ENCODE data around the gene EN2.

Gene EN2

DNA sequence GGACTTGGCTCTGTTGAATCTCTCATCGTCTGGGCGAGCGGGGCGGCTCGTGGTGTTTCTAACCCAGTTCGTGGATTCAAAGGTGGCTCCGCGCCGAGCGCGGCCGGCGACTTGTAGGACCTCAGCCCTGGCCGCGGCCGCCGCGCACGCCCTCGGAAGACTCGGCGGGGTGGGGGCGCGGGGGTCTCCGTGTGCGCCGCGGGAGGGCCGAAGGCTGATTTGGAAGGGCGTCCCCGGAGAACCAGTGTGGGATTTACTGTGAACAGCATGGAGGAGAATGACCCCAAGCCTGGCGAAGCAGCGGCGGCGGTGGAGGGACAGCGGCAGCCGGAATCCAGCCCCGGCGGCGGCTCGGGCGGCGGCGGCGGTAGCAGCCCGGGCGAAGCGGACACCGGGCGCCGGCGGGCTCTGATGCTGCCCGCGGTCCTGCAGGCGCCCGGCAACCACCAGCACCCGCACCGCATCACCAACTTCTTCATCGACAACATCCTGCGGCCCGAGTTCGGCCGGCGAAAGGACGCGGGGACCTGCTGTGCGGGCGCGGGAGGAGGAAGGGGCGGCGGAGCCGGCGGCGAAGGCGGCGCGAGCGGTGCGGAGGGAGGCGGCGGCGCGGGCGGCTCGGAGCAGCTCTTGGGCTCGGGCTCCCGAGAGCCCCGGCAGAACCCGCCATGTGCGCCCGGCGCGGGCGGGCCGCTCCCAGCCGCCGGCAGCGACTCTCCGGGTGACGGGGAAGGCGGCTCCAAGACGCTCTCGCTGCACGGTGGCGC is at the start of gene EN2:
Gene EN2, plus strand, starts transcription at position 19 of the 767 bp plus-strand sequence. Its CDS starts 249 bp downstream, at position 268.
- DNase-seq (ENCODE audit: low spot score), result no peak

DNA sequence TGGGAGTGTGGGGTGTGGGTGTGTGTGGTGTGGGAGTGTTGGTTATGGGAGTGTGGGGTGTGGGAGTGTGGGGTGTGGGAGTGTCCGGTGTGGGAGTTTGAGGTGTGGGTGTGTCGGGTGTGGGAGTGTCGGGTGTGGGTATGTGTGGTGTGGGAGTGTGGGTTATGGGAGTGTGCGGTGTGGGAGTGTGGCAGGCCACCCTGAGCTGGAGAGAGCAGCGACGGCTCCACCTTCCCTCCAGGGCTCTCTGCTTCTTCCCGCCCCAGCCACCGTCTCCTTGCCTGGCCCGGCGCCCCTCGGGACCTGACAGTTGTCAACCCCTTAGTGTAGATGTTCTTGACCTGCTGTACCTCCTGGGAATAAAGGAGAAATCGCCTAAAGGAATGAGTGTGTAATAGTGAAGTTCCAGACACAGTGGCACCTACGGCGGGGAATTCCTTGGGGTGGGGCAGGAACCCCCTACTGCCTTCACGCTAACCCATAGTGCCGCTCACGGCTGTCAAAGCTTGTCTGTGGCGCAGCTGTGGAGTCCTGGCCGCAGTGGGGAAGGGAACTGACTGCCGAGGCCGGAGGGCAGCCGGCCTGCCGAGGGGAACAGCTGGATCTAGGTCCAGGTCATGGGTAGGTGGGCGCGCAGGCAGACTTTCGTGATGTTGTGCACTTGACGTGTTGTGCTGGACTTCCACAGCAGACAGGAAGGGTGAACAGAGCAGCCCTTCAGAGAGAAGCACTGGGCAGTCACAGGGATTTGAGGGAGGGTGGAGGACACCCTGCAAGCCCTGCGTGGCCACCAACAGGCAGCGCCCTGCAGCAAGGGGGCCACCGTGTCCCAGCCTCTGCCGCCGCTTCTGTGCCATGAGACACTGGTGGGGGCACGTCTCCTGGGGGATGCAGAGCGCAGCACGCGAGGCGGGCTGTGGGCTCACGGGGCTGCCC is 49.0 kb upstream of the EN2 start:
- no peak for DNase-seq (ENCODE audit: low spot score)

GRCh38 chr7:155409980-155410379 is 47.9 kb upstream of the EN2 start:
- no peak for DNase-seq (ENCODE audit: low spot score)

DNA sequence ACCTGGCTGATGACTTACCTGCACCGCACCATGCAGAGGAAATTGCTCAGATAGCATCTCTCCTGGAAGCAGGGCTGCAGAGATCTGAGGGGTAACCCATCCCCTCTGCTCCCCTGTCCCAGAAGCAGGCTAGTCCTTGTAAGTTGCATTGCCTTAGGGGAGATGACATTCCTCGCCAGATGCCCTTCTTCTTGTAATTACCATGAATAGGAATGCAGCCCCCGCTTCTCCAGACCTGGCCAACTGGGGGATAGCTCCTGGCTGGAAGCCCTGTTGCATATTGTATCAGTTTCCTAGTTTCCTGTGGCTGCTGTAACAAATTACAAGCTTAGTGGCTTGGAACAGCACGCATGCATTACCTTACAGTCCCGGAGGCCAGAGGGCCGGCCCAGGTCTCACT is 47.5 kb upstream of the EN2 start:
- DNase-seq (ENCODE audit: low spot score), result no peak

GRCh38 chr7:155411718-155412415 is 46.1 kb upstream of the EN2 start:
- no peak for DNase-seq (ENCODE audit: low spot score)

DNA sequence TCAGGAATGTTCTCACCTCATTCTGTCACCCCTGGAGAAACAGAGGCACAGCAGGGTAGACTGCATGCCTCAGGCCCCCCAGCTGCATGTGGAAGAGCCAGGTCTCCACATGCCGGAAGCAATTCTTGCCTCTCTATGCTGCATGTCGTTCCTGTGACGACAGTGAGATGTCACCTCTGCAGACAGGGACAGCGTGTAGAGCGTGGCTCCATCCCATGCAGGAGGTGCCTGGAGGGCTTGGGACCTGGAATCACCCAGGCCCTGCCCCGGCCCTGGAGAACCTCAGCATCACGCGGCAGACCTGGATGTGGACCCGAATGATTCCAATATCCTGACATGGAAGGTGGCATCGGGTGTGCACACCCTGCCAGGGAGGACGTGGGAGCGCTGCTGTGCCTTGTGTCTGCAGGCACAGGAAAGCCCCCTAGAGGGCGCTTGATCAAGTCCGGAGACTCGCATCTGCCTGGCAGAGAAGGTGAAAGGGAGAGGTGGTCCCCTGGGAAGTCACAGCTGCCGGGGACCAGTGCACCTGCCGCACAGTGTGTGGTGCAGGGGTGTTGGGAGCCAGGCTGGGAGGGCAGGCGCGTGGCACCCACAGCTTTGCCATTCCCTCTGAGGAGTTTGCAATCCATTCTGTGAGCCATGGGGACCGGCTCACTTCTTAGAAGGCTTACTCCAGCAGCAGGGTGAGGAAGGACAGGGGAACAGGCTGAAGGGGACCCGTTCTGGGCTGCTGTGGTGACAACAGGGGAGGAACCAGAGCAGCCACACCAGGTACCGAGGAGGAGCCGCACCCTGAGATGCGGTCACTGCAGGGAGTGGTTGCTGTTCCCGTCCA is 45.3 kb upstream of the EN2 start:
- peak; percentile 83 for DNase-seq (ENCODE audit: low spot score)

DNA sequence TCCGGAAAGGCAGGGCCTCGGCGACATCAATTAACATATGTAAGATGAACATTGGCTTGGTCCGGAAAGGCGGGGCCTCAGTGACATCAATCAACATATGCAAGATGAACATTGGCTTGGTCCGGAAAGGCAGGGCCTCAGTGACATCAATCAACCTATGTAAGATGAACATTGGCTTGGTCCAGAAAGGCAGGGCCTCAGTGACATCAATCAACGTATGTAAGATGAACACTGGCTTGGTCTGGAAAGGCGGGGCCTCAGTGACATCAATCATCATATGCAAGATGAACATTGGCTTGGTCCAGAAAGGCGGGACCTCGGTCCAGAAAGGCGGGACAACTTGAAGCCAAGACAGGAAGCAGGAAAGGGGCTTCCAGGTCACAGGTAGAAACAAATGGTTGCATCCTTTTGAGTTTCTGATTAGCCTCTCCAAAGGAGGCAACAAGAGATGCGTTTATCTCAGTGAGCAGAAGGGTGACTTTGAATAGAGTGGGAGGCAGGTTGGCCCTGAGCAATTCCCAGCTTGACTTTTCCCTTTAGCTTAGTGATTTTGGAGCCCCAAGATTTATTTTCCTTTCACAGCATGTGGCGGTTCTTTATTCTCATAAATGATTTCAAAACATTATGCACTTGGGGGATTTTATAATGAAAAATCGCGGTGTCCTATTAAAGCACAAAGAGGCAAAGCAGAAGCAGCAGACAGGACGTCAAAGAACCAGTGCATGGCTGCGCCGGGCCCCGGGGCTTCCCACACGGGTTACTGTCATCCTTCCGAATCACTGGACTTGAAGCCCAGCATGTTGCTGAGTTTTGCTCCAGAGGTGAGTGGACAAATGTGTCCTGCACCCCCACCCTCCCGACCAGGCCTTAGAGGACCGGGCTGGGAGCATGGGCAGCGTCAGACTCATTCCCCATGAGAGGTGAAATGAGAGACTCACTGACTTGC is 43.1 kb upstream of the EN2 start:
- DNase-seq (ENCODE audit: low spot score), result no peak

- DNase-seq (ENCODE audit: low spot score), result no peak
Observed at GRCh38 chr7:155416646-155417380, 41.1 kb upstream of the EN2 start.

DNA sequence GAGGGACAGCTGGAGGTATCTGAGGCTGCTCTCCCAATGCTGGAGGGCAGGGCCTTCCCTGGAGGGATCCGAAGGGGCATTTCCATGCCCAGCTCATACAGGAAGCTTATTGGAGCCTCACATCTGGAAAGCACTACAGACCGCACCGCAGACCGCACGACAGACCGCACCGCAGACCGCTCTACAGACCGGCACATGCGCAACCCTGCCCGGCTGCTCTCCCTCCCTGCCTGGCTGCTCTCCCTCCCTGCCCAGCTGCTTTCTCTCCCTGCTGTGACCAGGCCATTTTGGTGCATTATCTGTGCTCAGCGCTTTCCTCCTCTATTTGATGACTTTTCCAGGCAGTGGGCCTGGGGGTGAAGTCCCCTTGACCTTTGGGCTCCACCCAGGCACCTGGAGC is 39.6 kb upstream of the EN2 start:
- DNase-seq (ENCODE audit: low spot score), result no peak

DNA sequence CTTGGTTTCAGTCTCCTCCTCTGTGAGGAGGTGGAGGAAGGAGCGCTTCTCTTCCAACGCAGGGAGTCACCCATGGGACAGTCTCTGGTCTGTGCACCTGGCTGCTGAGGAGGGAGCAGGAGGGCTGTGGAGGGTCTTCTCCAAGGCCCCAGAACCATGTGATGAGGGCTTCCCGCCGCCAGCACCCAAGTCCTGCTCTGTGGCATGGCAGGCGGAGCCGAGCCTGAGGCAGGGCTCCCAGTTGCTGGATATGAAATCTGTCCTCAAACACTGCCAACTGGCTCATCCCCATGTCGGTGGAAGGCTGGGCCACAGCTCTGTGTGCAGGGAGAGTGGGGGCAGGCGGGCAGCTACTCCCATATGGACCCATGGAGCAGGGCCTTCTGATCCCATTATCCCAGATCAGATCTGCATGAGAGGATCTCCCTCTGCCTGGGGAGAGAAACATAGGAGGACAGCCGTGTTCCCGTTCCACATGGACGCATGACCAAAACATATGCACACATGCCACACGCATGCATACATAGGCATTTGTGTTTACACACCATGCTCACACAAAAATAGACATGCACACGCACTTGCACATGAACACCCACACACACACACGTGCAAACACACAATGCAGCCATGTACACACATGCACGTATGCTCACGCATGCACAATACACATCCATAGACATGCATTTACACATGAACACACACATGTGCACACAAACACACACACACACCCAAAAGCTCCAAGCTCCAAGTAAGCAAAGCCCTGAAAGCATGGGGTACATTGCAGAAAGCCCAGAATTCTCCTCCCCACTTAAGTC is 38.8 kb upstream of the EN2 start:
- DNase-seq (ENCODE audit: low spot score), result peak; percentile 94

DNA sequence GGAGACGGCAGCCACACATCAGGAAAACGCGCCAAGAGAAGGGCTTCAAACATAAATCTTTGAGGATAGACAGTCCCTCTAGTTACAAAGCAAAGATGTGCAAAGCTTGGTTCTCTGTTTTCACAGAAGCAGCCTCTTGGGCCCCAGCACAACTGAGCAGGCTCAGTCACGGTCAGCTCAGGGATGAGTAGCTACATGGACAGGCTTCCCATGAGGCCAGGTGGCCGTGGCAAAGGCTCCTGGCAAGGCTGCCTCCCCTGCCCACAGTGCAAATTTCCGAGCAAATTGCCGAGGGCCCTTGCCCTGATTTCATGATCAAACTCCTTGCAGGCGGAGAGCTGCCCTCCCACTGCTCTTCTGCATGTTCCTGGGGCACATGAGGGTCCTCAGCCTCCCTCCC is 37.8 kb upstream of the EN2 start:
- peak; percentile 53 for DNase-seq (ENCODE audit: low spot score)

GRCh38 chr7:155422151-155422550 is 35.8 kb upstream of the EN2 start:
- DNase-seq (ENCODE audit: low spot score), result no peak

DNA sequence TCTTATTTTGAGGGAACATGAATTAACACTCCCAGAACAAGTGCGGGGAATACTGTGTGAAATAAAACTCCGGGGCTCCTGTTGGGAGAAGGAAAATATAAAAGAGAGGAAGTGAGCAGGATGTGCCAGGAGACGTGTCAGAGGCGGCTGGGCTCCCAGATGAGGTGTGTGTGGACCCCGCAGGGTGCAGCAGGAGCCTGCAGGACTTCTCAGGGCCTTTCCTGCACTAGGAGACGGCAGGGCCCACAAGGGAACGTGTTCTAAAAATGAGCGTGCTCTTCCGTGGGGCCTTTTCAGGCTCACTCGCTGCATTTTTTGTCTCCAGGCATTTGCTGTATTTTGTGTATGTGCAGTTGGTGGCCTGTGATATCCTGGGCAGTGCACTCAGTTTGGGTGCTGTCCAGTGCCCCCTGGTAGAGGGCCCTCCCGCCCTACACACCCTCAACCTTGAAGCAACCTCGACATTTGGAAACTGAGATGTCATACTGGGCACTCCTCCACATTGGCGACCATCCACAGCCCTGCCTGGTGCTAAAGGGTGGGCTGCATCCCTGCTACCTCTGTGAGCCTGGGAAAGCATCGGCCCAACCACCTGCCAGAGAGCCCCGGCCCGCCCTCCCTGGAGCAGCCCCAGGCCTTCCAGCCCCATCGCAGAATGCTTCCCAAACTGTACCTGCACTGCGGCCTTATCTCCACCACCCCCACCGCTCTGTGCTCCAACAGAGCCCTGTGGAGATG is 35.2 kb upstream of the EN2 start:
- no peak for DNase-seq (ENCODE audit: low spot score)

GRCh38 chr7:155423337-155424285 is 34.3 kb upstream of the EN2 start:
- no peak for DNase-seq (ENCODE audit: low spot score)

DNA sequence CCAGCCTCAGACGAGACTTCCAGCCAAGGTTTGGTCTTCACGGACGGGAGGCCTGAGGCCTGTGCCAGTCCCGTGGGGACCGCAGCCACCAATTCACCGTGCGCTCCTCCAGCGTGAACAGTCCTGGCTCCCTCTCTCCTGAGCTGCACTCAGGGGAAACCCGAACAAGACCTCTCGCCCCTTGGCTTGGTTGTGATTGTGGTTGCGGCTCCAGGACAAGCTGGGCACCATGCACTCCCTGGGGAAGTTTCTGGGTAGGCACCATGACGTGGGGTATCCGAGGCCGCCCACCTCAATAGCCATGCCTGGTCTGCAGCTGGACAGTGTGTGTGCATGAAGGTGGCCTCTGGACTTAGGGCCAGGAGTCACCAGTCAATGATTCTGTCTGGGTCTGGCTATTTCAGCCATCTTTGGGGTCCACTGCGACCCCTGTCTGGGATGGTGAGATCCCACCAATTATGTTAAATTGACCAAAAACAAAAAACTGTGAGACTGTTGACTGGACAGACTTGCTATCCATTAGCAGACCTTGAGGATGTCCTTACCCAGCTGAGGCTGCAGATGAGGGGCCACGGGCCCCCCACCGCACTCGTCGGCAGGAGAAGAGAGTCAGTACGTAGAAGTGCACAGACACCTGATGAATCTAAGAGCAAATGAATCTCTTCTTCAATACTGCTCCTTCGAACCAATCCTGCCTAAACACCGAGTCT is 33.5 kb upstream of the EN2 start:
- no peak for DNase-seq (ENCODE audit: low spot score)

DNA sequence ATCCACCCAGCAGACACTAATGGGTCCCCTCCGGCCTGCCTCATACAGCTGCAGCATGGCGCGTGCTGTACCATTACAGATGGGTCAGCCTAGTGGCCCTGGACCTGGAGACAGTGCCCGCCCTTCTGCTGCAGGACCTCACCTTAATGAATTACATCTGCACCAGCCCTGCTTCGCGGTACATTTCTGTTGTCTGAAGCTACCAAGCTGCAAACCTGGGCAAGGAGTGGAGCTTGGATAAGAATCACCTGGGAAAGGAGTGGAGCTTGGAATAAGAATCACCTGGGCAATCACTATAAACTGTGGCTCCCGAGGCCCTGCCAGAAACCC is 33.0 kb upstream of the EN2 start:
- no peak for DNase-seq (ENCODE audit: low spot score)

Data from cerebellar cortex (tissue), 1 donor.